Activated CD4-positive, alpha-beta T cell treated with anti-CD3 and anti-CD28 coated beads, Interleukin-2, Interleukin-4, amounts not matched to agents 100 ng/mL and 50 ng/mL, durations not matched to agents 16 hours and 8 hours (primary cell): Measurements from ENCODE around the gene LY6G6D.
A peak's percentile ranks its signal among the peaks of the same experiment; 100 is the strongest.

Source experiments
- DNase-seq: peaks from one replicate; pipeline ENCODE4 v3.0.0-alpha.2; 2020; ENCODE audit warnings: low spot score

The LY6G6D gene

GRCh38 chr6:31736021-31736767 lies 21.0 kb downstream of the LY6G6D start, which contains the start of gene CLIC1:
Gene CLIC1, minus strand, starts transcription at chr6:31736530. Its CDS starts 230 bp downstream, at chr6:31736300.
- DNase-seq, result peak; percentile 86

- DNase-seq, result no peak
These were observed 21.7 kb downstream of the LY6G6D start for GRCh38 chr6:31736768-31737314.

GRCh38 chr6:31737315-31737990 lies 22.3 kb downstream of the LY6G6D start:
- DNase-seq, result peak; percentile 35

- peak; percentile 86 for DNase-seq
These were observed 23.1 kb downstream of the LY6G6D start for GRCh38 chr6:31737991-31738979.

- DNase-seq, result peak; percentile 100
These were observed 24.7 kb downstream of the LY6G6D start, which contains the start of gene MSH5 for GRCh38 chr6:31739639-31740396. Gene MSH5, plus strand, starts transcription at chr6:31740005. Its CDS starts 462 bp downstream, at chr6:31740467.

- DNase-seq, result peak; percentile 25
These were observed 25.5 kb downstream of the LY6G6D start for GRCh38 chr6:31740397-31741223.

- DNase-seq, result no peak
These were observed 26.7 kb downstream of the LY6G6D start for GRCh38 chr6:31741815-31742214.

- DNase-seq, result no peak
These were observed 27.7 kb downstream of the LY6G6D start for GRCh38 chr6:31742894-31743293.

- DNase-seq, result no peak
These were observed 29.3 kb downstream of the LY6G6D start for GRCh38 chr6:31744422-31744821.

GRCh38 chr6:31749301-31750036 lies 34.3 kb downstream of the LY6G6D start:
- no peak for DNase-seq

GRCh38 chr6:31750411-31751022 lies 35.4 kb downstream of the LY6G6D start:
- DNase-seq, result no peak

GRCh38 chr6:31752739-31753319 lies 37.7 kb downstream of the LY6G6D start:
- DNase-seq, result no peak

GRCh38 chr6:31758281-31758680 lies 43.1 kb downstream of the LY6G6D start:
- DNase-seq, result no peak

GRCh38 chr6:31760790-31761189 lies 45.6 kb downstream of the LY6G6D start:
- DNase-seq, result no peak

- no peak for DNase-seq
These were observed 46.2 kb downstream of the LY6G6D start for GRCh38 chr6:31761343-31761742.

GRCh38 chr6:31762356-31762755 lies 47.2 kb downstream of the LY6G6D start, which contains the start of gene SAPCD1:
Gene SAPCD1, plus strand, starts transcription at chr6:31762656. Its CDS starts 399 bp downstream, at chr6:31763055.
- no peak for DNase-seq

- DNase-seq, result no peak
These were observed 47.9 kb downstream of the LY6G6D start for GRCh38 chr6:31762878-31763618.

- no peak for DNase-seq
These were observed 48.4 kb downstream of the LY6G6D start for GRCh38 chr6:31763619-31763940.
